ENCODE measurements around the gene MDP1.
"Not testable (repeated sequence)": the region's sequence is repeated elsewhere in the genome, so short reads cannot be mapped to it uniquely, and the experiment has no call there.

Gene MDP1

DNA sequence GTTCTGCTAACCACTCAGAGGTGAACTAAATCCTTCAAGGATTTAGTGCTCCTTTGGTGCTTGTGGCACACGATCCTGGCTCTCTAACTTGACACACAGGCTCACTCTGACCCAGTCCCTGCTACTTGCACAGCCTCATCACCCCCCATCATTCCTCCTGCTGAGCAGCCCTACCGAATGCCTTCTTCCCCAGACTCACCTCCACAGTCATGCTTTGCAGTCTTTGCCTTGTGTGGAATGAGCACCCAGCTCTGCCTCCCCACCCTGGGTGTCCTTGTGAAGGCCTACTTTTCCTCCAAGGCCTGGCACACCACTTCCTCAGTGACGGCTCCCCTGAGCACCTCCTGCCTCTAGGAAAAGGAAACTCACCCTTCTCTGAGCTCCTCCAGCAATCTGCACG, 34.5 kb upstream of the MDP1 start:
- DNase-seq (ENCODE audit: low read depth in 2 of 2) = no peak

DNA sequence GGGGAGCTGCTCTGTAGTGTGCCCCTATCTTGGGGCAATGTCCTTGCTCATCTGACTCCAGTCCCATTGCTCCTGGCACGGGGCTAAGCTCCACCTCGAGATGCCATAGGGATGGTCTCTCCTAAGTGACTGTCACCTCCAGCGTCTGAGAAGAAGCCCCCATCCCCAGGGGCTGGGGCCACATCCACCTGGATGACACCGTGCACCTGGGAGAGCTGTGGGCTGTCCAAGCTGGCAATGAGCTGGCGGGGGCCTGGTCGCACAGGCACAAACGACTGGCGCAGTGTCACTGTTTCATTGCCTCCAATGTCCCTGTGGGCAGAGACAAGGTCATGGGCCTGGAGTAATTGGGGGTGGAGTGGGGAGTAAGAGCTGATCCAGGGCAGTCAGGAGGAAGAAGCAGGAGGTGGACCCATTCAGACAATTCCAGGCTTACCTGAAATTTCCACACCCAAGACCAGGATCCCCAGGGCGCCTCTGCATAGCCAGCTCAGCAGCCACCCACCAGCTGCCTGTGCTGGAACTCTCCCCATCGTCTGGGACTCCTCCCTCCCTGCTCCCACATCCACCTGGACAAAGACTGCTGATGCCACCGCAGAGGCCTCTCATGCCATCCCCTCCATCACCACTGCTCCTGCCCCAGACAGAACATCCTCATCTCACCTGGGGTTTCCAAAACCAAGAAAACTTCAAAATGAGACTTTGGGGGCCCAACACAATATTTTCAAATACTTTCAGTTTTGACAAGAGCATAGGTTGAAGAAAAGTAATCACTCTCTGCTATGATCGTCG, 33.6 kb upstream of the MDP1 start:
- no peak for DNase-seq (ENCODE audit: low read depth in 2 of 2)

- no peak for DNase-seq (ENCODE audit: low read depth in 2 of 2)
These were observed 31.6 kb upstream of the MDP1 start for GRCh38 chr14:24247422-24247821.

- DNase-seq (ENCODE audit: low read depth in 2 of 2) = no peak
These were observed 30.9 kb upstream of the MDP1 start for GRCh38 chr14:24246765-24247212.

DNA sequence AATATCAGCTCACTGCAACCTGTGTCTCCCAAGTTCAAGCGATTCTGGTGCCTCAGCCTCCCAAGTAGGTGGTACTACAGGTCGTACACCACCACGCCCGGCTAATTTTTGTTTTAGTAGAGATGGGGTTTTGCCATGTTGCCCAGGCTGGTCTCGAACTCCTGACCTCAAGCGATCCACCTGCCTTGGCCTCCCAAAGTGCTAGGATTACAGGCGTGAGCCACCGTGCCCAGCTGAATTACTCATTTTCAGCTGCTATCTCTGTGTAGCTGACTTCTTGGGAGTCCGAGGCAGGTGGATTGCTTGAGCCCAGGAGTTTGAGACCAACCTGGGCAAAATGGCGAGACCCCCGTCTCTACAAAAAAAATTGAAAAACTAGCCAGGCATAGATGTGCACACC, 29.5 kb upstream of the MDP1 start:
- DNase-seq (ENCODE audit: low read depth in 2 of 2) = not testable (repeated sequence)

DNA sequence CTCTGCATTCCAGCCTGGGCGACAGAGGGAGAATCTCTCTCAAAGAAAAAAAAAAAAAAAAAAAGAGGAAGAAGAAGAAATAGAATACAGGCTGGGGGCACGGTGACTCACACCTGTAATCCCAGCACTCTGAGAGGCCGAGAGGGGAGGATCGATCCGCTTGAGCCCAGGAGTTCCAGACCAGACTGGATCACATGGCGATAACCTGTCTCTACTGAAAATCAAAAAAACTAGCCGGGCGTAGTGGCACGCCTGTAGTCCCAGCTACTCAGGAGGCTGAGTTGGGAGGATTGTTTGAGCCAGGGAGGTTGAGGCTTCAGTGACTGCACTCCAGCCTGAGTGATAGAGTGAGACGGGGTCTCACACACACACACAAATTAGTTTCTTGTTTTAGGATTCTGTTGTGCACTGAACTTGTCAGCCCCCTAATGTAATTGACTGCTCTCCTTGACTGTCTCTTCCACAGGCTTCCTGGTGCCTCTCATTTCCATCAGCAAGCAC, 27.5 kb upstream of the MDP1 start:
- DNase-seq (ENCODE audit: low read depth in 2 of 2) = no peak

GRCh38 chr14:24241829-24242443, 26.1 kb upstream of the MDP1 start:
- peak; percentile 63 to 78 for DNase-seq (ENCODE audit: low read depth in 2 of 2)

DNA sequence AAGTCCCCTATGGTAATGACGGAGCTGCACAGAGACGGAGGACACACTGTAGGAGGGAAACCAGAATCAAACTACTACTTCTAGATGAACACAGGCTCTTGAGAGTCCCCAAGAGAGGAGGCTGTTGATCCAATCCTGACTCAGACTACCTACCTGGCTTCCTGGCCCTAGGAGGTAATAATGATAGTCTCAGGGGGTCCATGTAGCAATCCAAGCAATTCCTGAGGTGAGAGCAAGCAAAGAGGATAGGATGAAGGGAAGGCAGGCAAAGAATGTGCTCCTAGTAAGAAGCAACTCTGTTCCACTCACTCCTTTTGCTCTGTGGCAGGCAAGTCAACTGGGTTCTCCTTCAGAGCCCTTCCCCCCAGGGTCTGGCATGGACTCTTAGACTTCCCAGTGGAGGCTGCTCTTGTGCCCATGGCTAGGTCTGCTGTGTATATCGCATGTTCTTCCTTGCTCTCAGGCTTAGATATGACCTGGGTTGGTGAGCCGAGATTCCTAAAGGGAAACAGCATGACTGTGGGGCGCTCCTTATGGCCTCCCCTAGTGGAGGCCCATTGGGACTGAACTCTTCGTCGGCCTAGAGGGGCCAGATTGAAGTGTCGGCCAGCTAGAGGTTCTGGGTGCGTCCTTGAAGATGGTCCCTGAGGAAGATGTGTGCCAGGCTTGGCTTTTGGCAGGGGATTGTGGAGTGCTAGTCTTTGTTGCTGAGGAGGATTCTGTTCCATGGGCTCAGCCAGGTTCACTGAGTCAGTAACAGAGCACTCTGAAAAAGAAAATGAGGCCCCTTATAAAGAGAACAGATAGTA, 24.4 kb upstream of the MDP1 start:
- no peak for DNase-seq (ENCODE audit: low read depth in 2 of 2)

DNA sequence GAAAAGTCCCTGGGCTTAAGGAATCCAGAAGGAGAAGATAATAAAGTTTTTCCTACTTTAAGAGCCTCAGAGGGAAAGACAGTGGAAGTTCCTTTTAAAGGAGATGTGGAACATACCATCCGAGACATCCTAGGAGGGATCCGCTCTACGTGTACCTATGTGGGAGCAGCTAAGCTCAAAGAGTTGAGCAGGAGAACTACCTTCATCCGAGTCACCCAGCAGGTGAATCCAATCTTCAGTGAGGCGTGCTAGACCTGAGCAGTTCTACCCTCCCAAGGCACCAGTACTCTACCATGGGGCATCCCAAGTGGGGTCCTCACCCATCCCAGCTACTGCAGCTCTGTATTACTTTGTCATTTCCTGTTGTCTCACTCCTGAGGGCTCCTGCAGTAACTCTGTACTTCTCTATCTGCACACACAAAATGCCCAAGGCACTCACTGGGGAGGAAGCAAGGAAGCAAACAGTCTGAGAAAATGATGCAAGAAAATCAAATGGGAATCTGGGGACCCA, 22.7 kb upstream of the MDP1 start:
- DNase-seq (ENCODE audit: low read depth in 2 of 2) = no peak

GRCh38 chr14:24238123-24238522, 22.3 kb upstream of the MDP1 start:
- no peak for DNase-seq (ENCODE audit: low read depth in 2 of 2)

DNA sequence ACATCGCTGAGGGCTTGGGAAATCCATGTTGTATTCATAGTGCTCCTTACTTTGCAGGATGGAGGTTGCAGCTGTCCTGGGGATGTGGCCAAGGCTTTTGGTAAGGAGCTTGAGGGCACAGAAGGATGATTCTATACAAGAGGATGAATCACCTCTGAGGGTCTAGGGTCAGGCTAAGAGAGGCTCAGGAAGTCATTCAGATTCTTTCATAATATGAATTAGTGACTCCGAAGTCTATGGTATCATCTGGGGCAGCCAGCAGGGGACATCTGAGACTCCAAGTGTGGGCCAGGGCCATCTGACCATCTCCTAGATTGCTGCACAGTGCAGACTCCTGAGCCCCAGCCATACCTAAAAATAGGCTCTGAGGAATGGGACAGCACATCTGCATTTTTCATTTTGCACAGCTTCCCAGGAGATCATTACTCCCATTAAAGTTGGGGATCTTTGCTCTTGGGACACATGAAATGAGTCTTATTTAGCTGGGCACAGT, 21.6 kb upstream of the MDP1 start:
- no peak for DNase-seq (ENCODE audit: low read depth in 2 of 2)

DNA sequence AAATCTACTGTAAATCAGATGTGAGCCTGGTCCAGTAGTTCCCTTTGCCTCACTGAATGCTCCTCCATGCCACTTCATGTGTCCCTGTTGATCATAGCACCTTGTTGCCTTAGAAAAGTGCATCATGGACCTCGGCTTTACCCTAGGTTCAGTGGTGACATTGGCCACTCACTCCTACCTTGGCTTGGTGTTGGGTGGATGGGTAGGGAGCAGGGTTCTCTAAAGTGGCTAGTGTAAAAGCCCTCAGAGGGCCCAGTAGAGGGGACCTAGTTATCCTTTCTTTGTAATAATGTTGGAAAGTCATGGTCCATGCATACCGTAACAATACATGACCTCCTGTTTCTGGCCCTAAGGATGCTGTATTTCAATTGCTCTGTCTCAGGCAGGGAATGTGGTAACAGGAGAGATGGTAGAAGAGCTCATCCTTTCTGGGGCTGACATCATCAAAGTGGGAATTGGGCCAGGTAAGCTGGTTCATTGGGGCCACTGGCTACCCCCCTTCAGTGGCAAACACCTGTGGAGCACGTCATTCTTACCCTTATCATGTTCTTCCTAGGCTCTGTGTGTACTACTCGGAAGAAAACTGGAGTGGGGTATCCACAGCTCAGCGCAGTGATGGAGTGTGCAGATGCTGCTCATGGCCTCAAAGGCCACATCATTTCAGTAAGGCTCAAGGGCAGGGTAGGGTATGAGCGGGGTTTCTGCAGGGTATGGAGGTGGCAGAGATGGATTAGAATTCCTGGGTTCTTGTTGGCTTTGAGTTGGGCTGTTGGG, 21.0 kb upstream of the MDP1 start:
- no peak for DNase-seq (ENCODE audit: low read depth in 2 of 2)

GRCh38 chr14:24235804-24236688, 20.2 kb upstream of the MDP1 start:
- no peak for DNase-seq (ENCODE audit: low read depth in 2 of 2)

DNA sequence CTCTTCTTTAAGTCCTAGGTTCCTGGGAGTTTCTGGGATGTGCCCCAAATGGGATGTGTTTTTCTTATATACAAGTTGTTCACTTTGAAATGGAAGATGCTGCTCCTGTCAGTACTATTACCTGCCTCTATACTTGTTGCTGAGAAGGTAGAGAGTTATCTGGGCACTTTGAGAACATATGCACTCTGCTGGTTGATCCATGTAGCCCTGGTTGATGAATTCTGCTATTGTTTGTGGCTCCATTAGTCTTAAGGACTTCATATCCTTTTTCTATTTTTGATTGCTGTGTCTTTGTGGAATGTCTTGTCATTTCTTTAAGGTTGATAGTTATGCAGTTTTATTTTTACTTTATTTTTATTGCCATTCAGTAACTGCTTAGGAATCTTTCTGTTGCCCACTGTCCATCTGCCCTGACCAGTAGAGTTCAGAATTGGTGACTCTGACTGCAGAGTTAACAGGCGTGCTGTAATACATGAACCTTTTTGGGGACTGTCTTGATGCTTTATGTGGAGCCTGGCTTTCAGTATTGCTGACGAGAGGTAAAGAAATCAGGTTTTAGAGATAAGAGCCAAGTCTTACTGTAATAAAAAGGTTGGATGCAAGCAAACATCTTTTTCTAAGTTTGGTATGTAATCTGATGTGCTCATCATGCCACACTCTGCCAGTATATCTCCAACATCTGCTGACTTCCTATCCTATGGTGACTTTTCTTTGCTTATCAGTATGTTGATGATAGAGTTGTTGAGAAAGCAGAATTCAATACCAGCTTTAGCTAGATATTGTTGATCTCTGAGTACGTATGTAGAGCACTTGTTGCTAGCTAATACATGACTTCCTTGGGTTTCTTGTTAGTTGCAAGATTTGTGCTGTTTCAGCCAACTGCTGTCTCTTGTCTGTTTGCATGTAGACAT, 18.5 kb upstream of the MDP1 start:
- DNase-seq (ENCODE audit: low read depth in 2 of 2) = no peak

DNA sequence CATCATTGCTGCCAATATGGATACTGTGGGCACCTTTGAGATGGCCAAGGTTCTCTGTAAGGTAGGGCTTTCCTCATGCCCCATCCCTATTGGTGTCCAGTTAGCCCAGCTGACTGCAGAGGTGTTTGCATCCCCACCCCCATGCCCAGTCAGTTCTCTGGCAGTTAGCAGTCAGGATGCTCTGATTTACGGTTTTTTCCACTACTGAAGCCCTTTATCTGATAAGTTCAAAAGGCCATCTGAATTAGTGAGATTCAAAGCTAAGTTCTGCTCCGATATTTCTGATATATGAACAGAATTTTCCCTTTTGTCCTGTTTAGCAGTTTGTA, 17.6 kb upstream of the MDP1 start:
- no peak for DNase-seq (ENCODE audit: low read depth in 2 of 2)

DNA sequence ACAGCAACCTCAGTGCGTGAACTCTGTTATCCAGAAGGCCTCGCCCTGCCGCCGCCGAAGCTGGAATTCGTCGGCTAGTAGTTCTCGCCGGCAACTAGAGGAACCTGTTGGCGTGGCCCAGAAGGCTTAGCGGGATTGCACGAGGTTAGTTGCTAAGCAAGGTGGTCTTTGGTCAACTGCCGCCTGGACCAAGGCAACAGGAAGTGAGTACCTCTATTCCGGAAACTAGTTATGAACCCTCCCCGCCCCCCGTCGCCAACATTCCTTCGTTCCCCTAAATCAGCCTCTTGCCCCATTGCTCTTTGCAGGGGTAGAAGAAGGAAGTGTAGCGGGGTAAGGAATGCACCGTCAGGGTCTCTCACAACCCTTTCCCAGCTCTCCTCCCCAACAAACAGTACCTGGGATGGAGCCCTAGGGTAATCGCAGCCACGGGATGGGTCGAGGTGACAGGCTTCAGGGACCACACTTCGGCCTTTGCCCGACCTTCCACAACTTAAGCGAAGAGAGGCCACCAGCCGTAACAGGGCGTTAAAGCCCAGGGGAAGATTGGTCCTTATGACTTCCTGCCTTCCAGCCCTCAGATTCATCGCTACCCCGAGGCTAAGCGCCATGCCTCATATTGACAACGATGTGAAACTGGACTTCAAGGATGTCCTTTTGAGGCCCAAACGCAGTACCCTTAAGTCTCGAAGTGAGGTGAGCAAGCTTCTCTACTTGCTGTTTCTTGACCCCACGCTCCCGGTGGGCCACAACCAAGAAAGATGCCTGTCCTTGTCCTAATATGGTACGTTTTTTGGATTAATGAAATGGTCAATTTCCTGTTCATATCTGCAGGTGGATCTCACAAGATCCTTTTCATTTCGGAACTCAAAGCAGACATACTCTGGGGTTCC, 17.0 kb upstream of the MDP1 start, which contains the start of gene GMPR2:
TSS of gene GMPR2 (plus strand) at position 285 of the 893 bp plus-strand sequence. CDS start at position 610, 325 bp downstream.
- DNase-seq (ENCODE audit: low read depth in 2 of 2) = no peak

DNA sequence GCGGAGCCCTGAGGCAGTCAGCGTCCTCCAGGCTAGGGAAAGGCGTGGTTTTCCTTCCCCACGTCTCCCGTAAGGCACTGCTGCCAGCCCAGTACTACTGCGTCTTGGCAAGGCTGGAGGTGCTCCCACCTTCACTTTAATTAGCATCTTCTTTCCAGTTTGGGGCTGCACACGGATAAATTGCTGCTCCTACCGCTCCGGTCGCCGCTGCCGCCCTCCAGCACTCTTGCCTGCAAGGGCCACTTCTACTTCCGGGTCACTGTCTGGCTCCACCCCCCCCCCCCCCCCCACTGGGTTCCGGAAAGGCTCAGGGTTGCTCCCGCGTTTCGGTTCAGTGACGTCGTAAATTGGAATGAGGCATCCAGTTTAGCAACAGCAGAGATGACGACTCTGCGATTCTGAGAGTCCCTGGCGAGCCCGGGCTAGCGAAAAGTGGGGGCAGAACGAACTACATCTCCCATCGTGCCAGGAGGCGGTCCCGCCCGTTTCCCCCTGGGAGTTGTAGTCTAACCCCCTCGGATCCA, 16.3 kb upstream of the MDP1 start, which contains the start of gene NEDD8:
TSS of gene NEDD8 (minus strand) at position 247 of the 524 bp plus-strand sequence. CDS start at position 147, 100 bp downstream.
- peak; percentile 95 to 96 for DNase-seq (ENCODE audit: low read depth in 2 of 2)
